Activated naive CD4-positive, alpha-beta T cell treated with Interleukin-2 at 50 U/mL for 16 hours (primary cell): ENCODE measurements around the gene ADH1A.
"Not testable (repeated sequence)": the region's sequence is repeated elsewhere in the genome, so short reads cannot be mapped to it uniquely, and the experiment has no call there.

Experiments
- DNase-seq: peaks from one replicate; pipeline ENCODE4 v3.0.0-alpha.2; 2020

Gene ADH1A

DNA sequence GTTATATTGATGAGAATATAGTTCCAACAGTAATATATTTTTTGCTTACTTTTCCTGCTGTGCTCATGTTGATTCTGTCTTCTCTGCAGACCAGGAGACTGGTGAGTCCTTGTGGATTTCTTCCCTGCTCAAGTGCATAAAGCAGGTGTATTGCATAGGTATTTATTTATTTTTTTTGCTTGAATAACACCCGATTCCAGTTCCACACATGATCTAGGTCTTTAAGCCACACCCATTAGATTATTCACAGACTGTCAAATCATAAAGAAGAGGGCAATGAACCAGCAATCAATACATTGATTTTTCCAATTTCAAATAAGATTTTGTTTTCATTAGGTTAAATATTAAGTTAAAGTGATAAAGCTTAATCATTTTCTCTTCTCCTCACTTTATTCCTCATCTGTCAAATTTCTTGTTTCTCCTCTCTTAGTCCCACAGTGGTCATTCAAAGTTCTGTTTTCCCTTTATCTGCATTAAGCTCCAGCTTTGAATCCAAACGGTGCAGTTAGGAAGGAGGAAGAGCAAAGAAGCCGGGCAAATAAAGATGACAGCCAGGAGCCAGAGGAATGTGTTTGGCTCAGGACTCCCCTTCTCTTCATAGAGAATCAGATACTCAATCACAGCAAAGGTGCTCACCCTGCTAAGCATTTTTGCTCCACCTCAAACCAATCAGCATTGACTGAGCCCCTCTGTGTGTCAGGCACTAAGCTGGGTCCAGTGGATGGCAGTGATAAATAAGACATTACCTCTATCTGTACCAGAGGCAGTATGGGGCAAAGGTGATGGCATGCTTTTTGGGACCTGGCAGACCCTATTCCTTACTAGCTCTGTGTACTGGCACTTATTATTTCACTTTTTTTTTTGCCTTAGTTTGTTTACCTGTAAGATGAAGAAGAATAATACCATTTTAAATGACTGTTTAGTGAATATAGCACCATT lies at the start of gene ADH1A:
ADH1A (minus strand) TSS at position 138 of the 939 bp plus-strand sequence; CDS start at position 67, 71 bp downstream.
- DNase-seq: no peak

GRCh38 chr4:99339172-99339571 lies 48.4 kb upstream of the ADH1A start:
- DNase-seq: no peak

GRCh38 chr4:99336553-99336952 lies 45.8 kb upstream of the ADH1A start:
- no peak for DNase-seq

DNA sequence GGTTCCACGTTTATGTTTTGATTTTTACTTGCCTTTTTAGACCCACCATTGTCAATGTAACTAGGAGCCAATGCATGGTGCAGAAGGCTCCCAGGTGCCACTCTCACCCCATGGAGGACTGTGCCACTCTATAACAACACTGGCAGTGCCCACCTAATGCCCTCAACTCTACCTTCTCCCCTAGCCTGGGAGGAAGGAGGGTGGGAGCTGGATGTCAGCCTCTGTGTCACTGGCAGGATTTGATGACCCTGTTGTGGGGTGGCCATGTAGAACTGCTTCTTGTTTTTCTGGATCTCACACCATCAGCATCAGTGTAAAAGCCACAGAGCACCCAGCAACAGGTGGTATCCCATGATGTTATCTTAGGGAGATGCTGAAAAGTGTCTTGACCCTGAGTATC lies 44.1 kb upstream of the ADH1A start:
- no peak for DNase-seq

GRCh38 chr4:99330648-99331047 lies 39.9 kb upstream of the ADH1A start:
- DNase-seq: no peak

DNA sequence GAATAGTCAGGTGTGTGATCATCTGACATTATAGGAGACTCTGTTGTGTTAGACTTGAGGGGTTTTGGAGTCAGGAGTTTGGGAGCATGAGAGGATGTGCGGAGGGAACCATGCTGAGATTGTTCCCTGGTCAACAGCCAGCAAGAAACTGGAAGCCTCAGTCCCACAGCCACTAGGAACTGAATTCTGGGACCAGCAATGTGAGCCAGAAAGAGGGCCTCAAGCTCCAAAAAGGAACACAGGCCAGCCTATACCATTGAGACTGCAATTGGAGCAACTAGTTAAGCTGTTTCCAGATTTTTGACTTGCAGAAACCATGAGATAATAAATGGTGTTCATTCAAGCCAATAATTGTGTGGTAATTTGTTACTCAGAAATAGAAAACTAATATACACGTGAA lies 39.1 kb upstream of the ADH1A start:
- no peak for DNase-seq

DNA sequence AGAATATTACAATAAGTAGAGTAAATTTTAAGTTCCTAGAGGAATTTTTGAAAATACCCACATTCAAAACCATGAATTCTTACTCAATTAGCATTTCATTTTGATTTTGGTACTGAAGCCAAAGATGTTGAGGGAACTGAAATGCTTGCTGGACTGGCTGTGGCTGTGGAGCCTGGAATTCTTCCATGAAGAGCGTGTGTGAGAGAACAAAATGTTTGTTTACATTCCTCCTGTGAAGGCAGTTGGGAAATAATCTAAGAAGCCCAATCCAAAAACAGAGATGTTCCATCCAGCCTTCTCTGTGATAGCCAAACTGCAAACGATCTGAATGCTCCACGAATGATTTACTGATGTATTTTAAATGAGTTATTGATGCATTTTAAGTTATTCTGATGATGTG lies 34.2 kb upstream of the ADH1A start:
- DNase-seq: no peak

GRCh38 chr4:99324361-99324760 lies 33.6 kb upstream of the ADH1A start:
- DNase-seq: no peak

- no peak for DNase-seq
Observed at GRCh38 chr4:99323756-99324155, 33.0 kb upstream of the ADH1A start.

DNA sequence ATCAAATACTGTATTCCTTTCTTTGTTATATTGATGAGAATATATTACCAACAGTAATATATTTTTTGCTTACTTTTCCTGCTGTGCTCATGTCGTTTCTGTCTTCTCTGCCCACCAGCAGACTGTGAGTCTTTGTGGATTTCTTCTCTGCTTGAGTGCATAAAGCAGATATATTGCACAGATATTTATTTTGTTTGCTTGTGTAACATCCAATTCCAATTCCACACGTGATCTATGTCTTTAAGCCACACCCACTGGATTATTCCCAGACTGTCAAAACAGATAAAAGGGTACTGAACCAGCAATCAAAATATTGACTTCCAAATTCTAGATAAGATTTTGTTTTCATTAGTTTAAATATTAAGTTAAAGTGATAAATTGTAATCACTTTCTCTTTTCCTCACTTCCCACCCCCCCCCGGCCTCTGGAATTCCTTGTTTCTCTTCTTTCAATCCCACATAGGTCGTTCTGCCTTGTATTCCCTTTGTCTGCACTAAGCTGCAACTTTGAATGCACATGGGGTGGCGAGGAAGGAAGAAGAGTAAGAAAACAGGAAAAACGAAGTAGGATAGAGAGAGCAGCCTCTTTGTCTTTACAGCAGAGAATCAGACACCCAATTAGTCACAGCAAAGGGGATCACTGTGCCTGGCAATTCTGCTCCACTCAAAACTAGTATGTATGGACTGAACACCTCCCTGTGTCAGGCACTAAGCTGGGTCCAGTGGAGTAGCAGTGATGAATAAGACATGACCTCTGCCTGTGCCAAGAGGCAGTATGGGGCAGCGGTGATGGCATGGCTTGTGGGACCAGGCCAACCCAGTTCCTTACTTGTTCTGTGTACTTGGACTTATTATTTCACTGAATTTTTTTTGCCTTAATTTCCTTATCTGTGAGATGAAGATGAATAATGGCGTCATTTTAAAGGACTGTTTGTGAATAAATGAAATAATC lies 30.7 kb upstream of the ADH1A start, which contains the start of gene ADH1B:
ADH1B (minus strand) TSS at position 161 of the 951 bp plus-strand sequence; CDS start at position 91, 70 bp downstream.
- DNase-seq: no peak

- not testable (repeated sequence) for DNase-seq
Observed at GRCh38 chr4:99317811-99318210, 27.0 kb upstream of the ADH1A start.

- DNase-seq: no peak
Observed at GRCh38 chr4:99317354-99317753, 26.6 kb upstream of the ADH1A start.

GRCh38 chr4:99315839-99316238 lies 25.1 kb upstream of the ADH1A start:
- no peak for DNase-seq

DNA sequence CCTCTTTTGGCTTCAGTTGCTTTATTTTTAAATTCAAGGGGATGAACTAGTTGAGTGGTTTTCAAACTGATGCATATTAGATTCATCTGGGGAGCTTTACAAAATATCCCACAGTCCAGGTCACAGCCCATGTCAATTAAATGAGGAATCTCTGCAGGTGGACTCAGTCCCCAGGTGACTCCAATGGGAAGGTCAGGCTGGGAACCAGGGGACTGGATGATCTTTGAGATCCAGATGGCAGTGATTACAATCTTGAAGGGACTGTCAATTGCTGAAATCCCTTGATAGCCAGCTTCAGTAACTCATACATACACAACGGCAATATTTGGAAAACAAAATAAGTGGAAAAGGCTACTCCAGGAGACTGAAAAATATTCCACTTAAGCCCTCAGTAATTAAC lies 23.4 kb upstream of the ADH1A start:
- DNase-seq: no peak

- DNase-seq: no peak
Observed at GRCh38 chr4:99310389-99310788, 19.6 kb upstream of the ADH1A start.

DNA sequence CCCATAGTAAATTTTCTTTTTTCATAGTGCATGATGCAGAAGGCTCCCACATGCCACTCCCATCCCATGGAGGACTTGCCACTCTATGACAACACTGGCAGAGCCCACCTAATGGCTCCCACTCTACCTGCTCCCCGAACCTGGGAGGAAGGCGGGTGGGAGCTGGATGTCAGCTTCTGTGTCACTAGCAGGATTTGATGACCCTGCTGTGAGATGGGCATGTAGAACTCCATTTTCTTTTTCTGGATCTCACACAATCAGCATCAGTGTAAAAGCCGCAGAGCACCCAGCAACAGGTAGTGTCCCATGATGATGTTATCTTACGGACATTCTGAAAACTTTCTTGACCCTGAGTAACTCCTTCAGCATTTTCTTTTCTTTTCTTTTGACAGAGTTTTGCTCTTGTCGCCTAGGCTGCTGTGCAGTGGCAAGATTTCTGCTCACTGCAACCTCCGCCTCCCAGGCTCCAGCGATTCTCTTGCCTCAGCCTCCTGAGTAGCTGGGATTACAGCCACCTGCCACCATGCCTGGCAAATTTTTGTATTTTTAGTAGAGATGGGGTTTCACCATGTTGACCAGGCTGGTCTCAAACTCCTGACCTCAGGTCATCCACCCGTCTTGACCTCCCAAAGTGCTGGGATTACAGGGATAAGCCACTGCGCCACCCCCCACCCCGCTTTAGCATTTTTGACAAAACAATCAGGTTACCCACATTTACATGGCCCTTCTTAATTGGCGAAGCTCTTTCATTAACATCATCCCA lies 15.0 kb upstream of the ADH1A start:
- DNase-seq: no peak

- DNase-seq: no peak
Observed at GRCh38 chr4:99301376-99302164, 10.8 kb upstream of the ADH1A start.

GRCh38 chr4:99300934-99301333 lies 10.1 kb upstream of the ADH1A start:
- DNase-seq: no peak

- DNase-seq: no peak
Observed at GRCh38 chr4:99293357-99293756, 2.6 kb upstream of the ADH1A start.

GRCh38 chr4:99285387-99285786 lies 5.4 kb downstream of the ADH1A start:
- DNase-seq: no peak

DNA sequence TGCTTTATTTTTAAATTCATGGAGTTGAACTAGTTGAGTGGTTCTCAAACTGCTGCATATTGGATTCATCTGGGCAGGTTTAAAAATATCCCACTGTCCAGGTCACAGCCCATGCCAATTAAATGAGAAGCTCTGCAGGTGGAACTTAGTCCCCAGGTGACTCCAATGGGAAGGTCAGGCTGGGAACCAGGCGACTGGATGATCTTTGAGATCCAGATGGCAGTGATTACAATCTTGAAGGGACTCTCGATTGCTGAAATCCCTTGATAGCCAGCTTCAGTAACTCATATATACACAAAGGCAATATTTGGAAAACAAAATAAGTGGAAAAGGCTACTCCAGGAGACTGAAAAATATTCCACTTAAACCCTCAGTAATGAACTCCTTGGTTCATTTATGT lies 8.1 kb downstream of the ADH1A start:
- DNase-seq: no peak

GRCh38 chr4:99281261-99281660 lies 9.5 kb downstream of the ADH1A start:
- no peak for DNase-seq
